Activated CD4-positive, CD25-positive, alpha-beta regulatory T cell treated with anti-CD3 and anti-CD28 coated beads, Interleukin-2, amount 50 U/mL, for 24 hours (primary cell): ENCODE data around the gene NEIL3.

ENCODE experiments used
- ATAC-seq, 2 donors: fragments of 150-1000 bp; cut with Tn5 transposase; one replicate each; pipeline ENCODE4 v1.10.0; 2021; ENCODE audit warnings: mild to moderate bottlenecking in 1 of 2, moderate library complexity in 1 of 2

Gene NEIL3

GRCh38 chr4:177374966-177375365 lies 65.3 kb downstream of the NEIL3 start:
- ATAC-seq = no peak

- no peak for ATAC-seq
Observed at GRCh38 chr4:177375372-177375771, 65.7 kb downstream of the NEIL3 start.

- ATAC-seq = no peak
Observed at GRCh38 chr4:177376024-177376423, 66.3 kb downstream of the NEIL3 start.

- no peak for ATAC-seq
Observed at GRCh38 chr4:177380730-177381287, 71.1 kb downstream of the NEIL3 start.

GRCh38 chr4:177381762-177382310 lies 72.2 kb downstream of the NEIL3 start:
- ATAC-seq = no peak

- no peak for ATAC-seq
Observed at GRCh38 chr4:177384856-177385397, 75.3 kb downstream of the NEIL3 start.

- no peak for ATAC-seq
Observed at GRCh38 chr4:177385576-177386277, 76.1 kb downstream of the NEIL3 start.

- ATAC-seq = no peak
Observed at GRCh38 chr4:177386278-177386815, 76.7 kb downstream of the NEIL3 start.

- no peak for ATAC-seq
Observed at GRCh38 chr4:177391287-177391686, 81.6 kb downstream of the NEIL3 start.

- ATAC-seq = no peak
Observed at GRCh38 chr4:177391953-177392352, 82.3 kb downstream of the NEIL3 start.

GRCh38 chr4:177393236-177393635 lies 83.6 kb downstream of the NEIL3 start:
- no peak for ATAC-seq

- ATAC-seq = no peak
Observed at GRCh38 chr4:177396352-177396751, 86.7 kb downstream of the NEIL3 start.

GRCh38 chr4:177400030-177400429 lies 90.4 kb downstream of the NEIL3 start:
- ATAC-seq = no peak

GRCh38 chr4:177401658-177402273 lies 92.1 kb downstream of the NEIL3 start:
- no peak for ATAC-seq

GRCh38 chr4:177403746-177404145 lies 94.1 kb downstream of the NEIL3 start:
- ATAC-seq = no peak

GRCh38 chr4:177404342-177404741 lies 94.7 kb downstream of the NEIL3 start:
- no peak for ATAC-seq

GRCh38 chr4:177404986-177405385 lies 95.3 kb downstream of the NEIL3 start:
- no peak for ATAC-seq

- ATAC-seq = no peak
Observed at GRCh38 chr4:177405508-177405907, 95.8 kb downstream of the NEIL3 start.

- no peak for ATAC-seq
Observed at GRCh38 chr4:177408023-177408422, 98.3 kb downstream of the NEIL3 start.

- ATAC-seq = no peak
Observed at GRCh38 chr4:177410566-177410965, 100.9 kb downstream of the NEIL3 start.

GRCh38 chr4:177411996-177412395 lies 102.3 kb downstream of the NEIL3 start:
- no peak for ATAC-seq
